ENCODE results near the gene DPH2.

GRCh38 chr1:43921022-43921421 is 48.8 kb upstream of the DPH2 start:
- TF ChIP-seq CTCF (IDR thresholded peaks at IDR 0.05; ENCODE audit: low read depth, low read length) (no peak), EZH2phosphoT487 (IDR thresholded peaks at IDR 0.05; ENCODE audit: low read depth) (no peak)
